Stomach (tissue), 9 donors: ENCODE results near the gene DMRT1. TPM values are rescaled to one million over a fixed set of nuclear protein-coding genes. Genes with fewer than 3 reads are reported as not detected.

Source experiments
- DNase-seq, 2 donors: peaks; one replicate each; pipeline versions ENCODE4 v3.0.0 to v3.0.0-alpha.2; 2013 to 2019
- H3K27ac ChIP-seq, 5 donors: fragments of 200-600 bp in 4 of 5; sonication (generic) in 4 of 5; one replicate each; pipeline ENCODE4 v1.5.1; 2013 to 2019; ENCODE audit warnings: mild to moderate bottlenecking in 1 of 5, moderate library complexity in 1 of 5
- H3K27me3 ChIP-seq, 3 donors: fragments of 200-600 bp; sonication (generic); one replicate each; pipeline ENCODE4 v1.5.1; 2017 to 2019; ENCODE audit warnings: mixed run types in 1 of 3
- H3K36me3 ChIP-seq, 4 donors: fragments of 200-600 bp; sonication (generic); 1 replicate in 3 of 4; 2 replicates in 1 of 4; pipeline ENCODE4 v1.5.1; 2016 to 2019
- H3K4me1 ChIP-seq, 4 donors: fragments of 200-600 bp; sonication (generic); one replicate each; pipeline ENCODE4 v1.5.1; 2016 to 2019
- H3K4me3 ChIP-seq, 4 donors: fragments of 200-600 bp; sonication (generic) in 3 of 4; one replicate each; pipeline ENCODE4 v1.5.1; 2016 to 2019; ENCODE audit warnings: mild to moderate bottlenecking in 1 of 4
- H3K9me3 ChIP-seq, 4 donors: fragments of 200-600 bp; sonication (generic); one replicate each; pipeline ENCODE4 v1.5.1; 2016 to 2019
- EP300 ChIP-seq: sonication (generic); formaldehyde crosslinking; IDR thresholded peaks from one replicate; pipeline ENCODE4 v1.6.1; 2017; ENCODE audit warnings: antibody characterized with exemption
- POLR2A ChIP-seq, 4 donors: fragments of 450-650 bp; IDR thresholded peaks; one replicate each; pipeline ENCODE4 v1.6.1; 2016; ENCODE audit warnings: antibody characterized with exemption in 4 of 4, control low read depth in 2 of 4, mild to moderate bottlenecking in 1 of 4, moderate library complexity in 1 of 4
- POLR2AphosphoS5 ChIP-seq, 3 donors: sonication (generic); formaldehyde crosslinking; IDR thresholded peaks; one replicate each; pipeline ENCODE4 v1.6.1; 2016; ENCODE audit warnings: antibody characterized with exemption in 3 of 3
- whole genome bisulfite sequencing, 5 donors: extraction: QIAGEN DNeasy Blood & Tissue Kit in 3 of 5; methylation state at CpG; one replicate each; pipeline versions ENCODE4 v1.1.5 to v1.1.7; 2013 to 2018; 5-methylcytosine and 5-hydroxymethylcytosine counted together
- intact Hi-C: fragments of 100-400 bp; cut with DNase I; formaldehyde crosslinking; loops from one replicate; pipeline ENCODE4 v1.15.1; 2023; ENCODE audit warnings: low total_unique reads
- polyA plus RNA-seq, 3 donors: library from polyadenylated mRNA; stranded (reverse); fragments of 200-250 nt; gene quantifications; one replicate each; pipeline ENCODE4 v1.2.3, GENCODE V29; 2013
- total RNA-seq, 5 donors: library from RNA; depleted of rRNA; stranded (reverse); fragments of >200 nt; gene quantifications; one replicate each; pipeline versions ENCODE4 v1.1.0 to v1.2.3, GENCODE V29; 2014 to 2016
- TF ChIP-seq, protein P1 (sequence below), 7 experiments: fragments of 450-650 bp in 4 of 7; fragments of 200-600 bp in 3 of 7; sonication (generic) in 3 of 7; IDR thresholded peaks; one replicate each; pipeline ENCODE4 v1.5.1; 2016 to 2019; ENCODE audit warnings: antibody characterized with exemption in 7 of 7, control low read depth in 2 of 7, mild to moderate bottlenecking in 1 of 7
- donor health status: healthy with polysubstance abuse.
- donor health status: Bipolar disorder and iron deficiency.
- donor health status: healthy.

DMRT1 gene
- total and polyA plus RNA-seq, 8 donors: not detected

GRCh38 chr9:800591-801150, 40.8 kb upstream of the DMRT1 start:
- Histone ChIP-seq H3K4me1 (no peaks in the 10 kb centered on the region), H3K4me3 (no peak overlapping the region), H3K27me3 (no peaks in the 10 kb centered on the region), H3K27ac (no peak overlapping the region), H3K9me3 (no peaks in the 10 kb centered on the region), H3K36me3 (no peaks in the 10 kb centered on the region)
- TF ChIP-seq POLR2A (IDR thresholded peaks at IDR 0.05): no peak
- TF ChIP-seq, protein P1, sequence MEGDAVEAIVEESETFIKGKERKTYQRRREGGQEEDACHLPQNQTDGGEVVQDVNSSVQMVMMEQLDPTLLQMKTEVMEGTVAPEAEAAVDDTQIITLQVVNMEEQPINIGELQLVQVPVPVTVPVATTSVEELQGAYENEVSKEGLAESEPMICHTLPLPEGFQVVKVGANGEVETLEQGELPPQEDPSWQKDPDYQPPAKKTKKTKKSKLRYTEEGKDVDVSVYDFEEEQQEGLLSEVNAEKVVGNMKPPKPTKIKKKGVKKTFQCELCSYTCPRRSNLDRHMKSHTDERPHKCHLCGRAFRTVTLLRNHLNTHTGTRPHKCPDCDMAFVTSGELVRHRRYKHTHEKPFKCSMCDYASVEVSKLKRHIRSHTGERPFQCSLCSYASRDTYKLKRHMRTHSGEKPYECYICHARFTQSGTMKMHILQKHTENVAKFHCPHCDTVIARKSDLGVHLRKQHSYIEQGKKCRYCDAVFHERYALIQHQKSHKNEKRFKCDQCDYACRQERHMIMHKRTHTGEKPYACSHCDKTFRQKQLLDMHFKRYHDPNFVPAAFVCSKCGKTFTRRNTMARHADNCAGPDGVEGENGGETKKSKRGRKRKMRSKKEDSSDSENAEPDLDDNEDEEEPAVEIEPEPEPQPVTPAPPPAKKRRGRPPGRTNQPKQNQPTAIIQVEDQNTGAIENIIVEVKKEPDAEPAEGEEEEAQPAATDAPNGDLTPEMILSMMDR (IDR thresholded peaks at IDR 0.05): no peak
- TF ChIP-seq EP300: no peak
- no peak for TF ChIP-seq POLR2AphosphoS5 (IDR thresholded peaks at IDR 0.05)
- intact Hi-C loops: loop anchor here (10.0 kb wide), 1 partner anchor 416 kb away; no protein-coding TSS in a partner anchor
- 73 to 82% (median 80%) methylated on average over 9 of the region's 9 CpGs for WGBS, 5 donors
- DNase-seq: no peak

DNA sequence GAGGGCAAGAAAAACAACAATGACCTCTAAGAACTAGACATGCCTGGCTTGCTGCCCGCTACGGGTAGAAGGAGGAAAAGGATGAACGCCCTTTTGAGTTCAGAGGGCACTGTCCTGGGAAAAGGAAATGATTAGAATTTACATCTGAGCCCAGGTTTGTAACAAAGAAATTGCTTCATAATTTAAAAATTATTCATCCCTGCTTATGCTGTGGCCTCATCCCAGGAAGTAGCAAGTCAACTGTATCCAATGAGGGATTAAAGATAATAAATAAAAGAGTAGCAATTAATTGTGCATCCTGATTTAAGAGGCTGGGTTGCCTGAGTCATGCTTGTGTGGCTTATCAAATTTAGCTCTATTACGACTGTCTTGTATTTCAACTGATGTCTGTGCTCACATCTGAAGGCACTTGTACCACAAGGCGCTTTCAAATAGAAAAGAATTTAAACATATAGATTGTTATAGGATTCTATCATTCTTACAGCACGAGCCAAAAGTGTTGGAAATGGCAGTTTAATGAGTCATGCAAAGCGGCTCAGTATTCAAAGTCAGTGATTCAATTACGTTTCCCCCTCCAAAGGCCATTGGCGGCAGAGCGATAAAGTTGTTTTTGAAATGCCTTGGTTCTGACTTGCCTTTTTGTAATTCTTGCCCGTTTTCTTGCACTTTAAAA, 40.0 kb upstream of the DMRT1 start:
- 51 to 64% (median 62%) methylated on average over 11 of the region's 11 CpGs for WGBS, 5 donors
- no peaks in the 10 kb centered on the region for H3K27me3 ChIP-seq
- H3K27ac ChIP-seq: no peak overlapping the region
- TF ChIP-seq EP300 (no peak), POLR2AphosphoS5 (IDR thresholded peaks at IDR 0.05) (no peak)
- TF ChIP-seq, protein P1 (IDR thresholded peaks at IDR 0.05): no peak
- no peaks in the 10 kb centered on the region for H3K9me3 ChIP-seq
- H3K4me1 ChIP-seq: no peaks in the 10 kb centered on the region
- no peak for DNase-seq
- H3K4me3 ChIP-seq: no peak overlapping the region
- intact Hi-C loops: loop anchor here (10.0 kb wide), 1 partner anchor 417 kb away; no protein-coding TSS in a partner anchor
- no peaks in the 10 kb centered on the region for H3K36me3 ChIP-seq

DNA sequence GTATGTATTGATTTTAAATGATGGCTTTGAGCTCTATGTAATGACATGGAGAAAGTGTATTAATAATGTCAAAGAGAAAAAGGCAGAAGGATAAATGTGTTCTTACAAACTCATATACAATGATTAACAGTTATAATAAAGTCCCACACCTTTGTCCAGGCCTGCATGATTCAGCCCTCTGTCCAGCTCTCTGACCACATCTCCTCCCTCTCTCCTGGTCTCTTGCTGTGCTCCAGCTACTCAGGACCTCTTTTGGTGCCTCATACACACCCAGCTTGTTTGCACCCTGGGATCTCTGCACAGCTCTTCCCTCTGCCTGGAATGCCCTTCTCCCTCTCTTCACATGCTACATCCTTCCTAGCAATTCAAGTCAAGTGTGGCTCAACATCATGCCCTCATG, 37.5 kb upstream of the DMRT1 start:
- peaks cover 0 to 12% (median 0%) of the 10 kb centered on the region in 3 donors for H3K27me3 ChIP-seq
- no peak for TF ChIP-seq EP300
- no peak for TF ChIP-seq POLR2AphosphoS5 (IDR thresholded peaks at IDR 0.05)
- TF ChIP-seq, protein P1 (IDR thresholded peaks at IDR 0.05): no peak
- no peak for TF ChIP-seq POLR2A (IDR thresholded peaks at IDR 0.05)
- no peak overlapping the region for H3K27ac ChIP-seq
- H3K9me3 ChIP-seq: no peaks in the 10 kb centered on the region
- H3K36me3 ChIP-seq: no peaks in the 10 kb centered on the region
- no peaks in the 10 kb centered on the region for H3K4me1 ChIP-seq
- H3K4me3 ChIP-seq: no peak overlapping the region
- no peak for DNase-seq
- intact Hi-C loops: loop anchor here (10.0 kb wide), 1 partner anchor 419 kb away; no protein-coding TSS in a partner anchor

DNA sequence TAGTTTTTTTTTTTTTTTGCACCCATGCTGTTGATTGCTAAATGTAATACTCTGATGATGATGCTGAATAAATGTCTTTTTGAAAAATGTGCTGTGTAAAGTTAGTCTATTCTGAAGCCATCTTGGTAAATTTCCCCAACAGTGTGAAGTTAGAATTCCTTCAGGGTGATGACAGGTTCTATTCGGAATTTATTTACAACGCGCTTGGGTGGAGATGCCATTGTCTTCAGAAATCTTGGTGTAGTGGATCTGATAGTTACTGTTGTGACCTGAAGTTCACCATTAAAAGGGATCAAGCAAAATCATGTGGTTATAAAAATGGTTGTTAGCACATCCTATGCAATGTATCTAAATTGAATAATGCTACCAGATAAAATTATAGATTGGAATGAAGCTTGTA, 36.3 kb upstream of the DMRT1 start:
- intact Hi-C loops: loop anchor here (10.0 kb wide), 1 partner anchor 420 kb away; no protein-coding TSS in a partner anchor
- Histone ChIP-seq H3K27ac (no peak overlapping the region), H3K9me3 (no peaks in the 10 kb centered on the region), H3K36me3 (no peaks in the 10 kb centered on the region), H3K4me1 (no peaks in the 10 kb centered on the region), H3K27me3 (peaks cover 0 to 12% (median 0%) of the 10 kb centered on the region in 3 donors), H3K4me3 (no peak overlapping the region)
- TF ChIP-seq EP300 (no peak), POLR2A (IDR thresholded peaks at IDR 0.05) (no peak), POLR2AphosphoS5 (IDR thresholded peaks at IDR 0.05) (no peak)
- TF ChIP-seq, protein P1 (IDR thresholded peaks at IDR 0.05): no peak
- 77 to 94% (median 90%) methylated on average over 3 of the region's 3 CpGs for WGBS, 5 donors
- no peak for DNase-seq
